Psoas muscle (tissue), 8 donors: ENCODE measurements around the gene RPTOR. TPM values are rescaled to one million over a fixed set of nuclear protein-coding genes. Genes with fewer than 3 reads are reported as not detected.
A peak's percentile ranks its signal among the peaks of the same experiment; 100 is the strongest.

Experiments used
- ATAC-seq, 4 donors: fragments of 200-7000 bp; cut with Tn5 transposase; one replicate each; pipeline ENCODE4 v1.9.1; 2020; ENCODE audit warnings: moderate library complexity in 3 of 4, mild to moderate bottlenecking in 2 of 4
- DNase-seq, 2 donors: peaks; one replicate each; pipeline ENCODE4 v3.0.0-alpha.2; 2020
- H3K27ac ChIP-seq: fragments of 200-600 bp; one replicate; pipeline ENCODE4 v1.8.0; 2022
- H3K27me3 ChIP-seq, 3 donors: fragments of 200-600 bp in 1 of 3; one replicate each; pipeline versions ENCODE4 v1.6.1 to v1.8.0; 2013 to 2022; ENCODE audit warnings: low read length in 2 of 3, mild to moderate bottlenecking in 2 of 3, moderate library complexity in 1 of 3; ENCODE audit not compliant: insufficient read depth in 3 of 3
- H3K36me3 ChIP-seq, 2 donors: fragments of 200-600 bp in 1 of 2; one replicate each; pipeline versions ENCODE4 v1.6.1 to v1.8.0; 2013 to 2022; ENCODE audit warnings: low read depth in 1 of 2, mild to moderate bottlenecking in 1 of 2, moderate library complexity in 1 of 2; ENCODE audit not compliant: insufficient read depth in 1 of 2
- H3K4me1 ChIP-seq: fragments of 200-600 bp; one replicate; pipeline ENCODE4 v1.8.0; 2022
- H3K4me3 ChIP-seq: fragments of 200-600 bp; one replicate; pipeline ENCODE4 v1.8.0; 2022; ENCODE audit warnings: mild to moderate bottlenecking
- H3K9me3 ChIP-seq: fragments of 200-600 bp; one replicate; pipeline ENCODE4 v1.8.0; 2022
- WGBS, 3 donors: extraction: QIAGEN DNeasy Blood & Tissue Kit; methylation state at CpG; one replicate each; pipeline versions ENCODE4 v1.1.6 to v1.1.7; 2013; 5-methylcytosine and 5-hydroxymethylcytosine counted together
- intact Hi-C, 2 donors: fragments of 100-400 bp; cut with DNase I; formaldehyde crosslinking; loops; one replicate each; pipeline versions ENCODE4 v1.11.0 to v1.14.2; 2022
- polyA plus RNA-seq, 3 donors: library from polyadenylated mRNA; stranded (reverse); fragments of 200-250 nt; gene quantifications; one replicate each; pipeline ENCODE4 v1.2.3, GENCODE V29; 2013
- total RNA-seq, 4 donors: library from RNA; stranded (reverse); fragmentation: NEBNext Ultra II Directional in 2 of 4; extraction: Animal tissue kit (Norgen Biotek cat#: 25700) in 2 of 4; gene quantifications; one replicate each; pipeline versions ENCODE4 v1.2.1 to v1.2.4, GENCODE V29; 2021 to 2023
- TF ChIP-seq, protein P1 (sequence below): fragments of 200-600 bp; IDR thresholded peaks from one replicate; pipeline ENCODE4 v1.8.0; 2022; ENCODE audit warnings: antibody characterized with exemption
- donor health status: healthy with polysubstance abuse.
- donor health status: DM: no; HTN: no; CAD: no; lungs with moderate emphysema.
- donor health status: Bipolar disorder and iron deficiency.
- donor health status: healthy.
- donor health status: DM: yes; HTN: yes; CAD: no.
- donor health status: DM: no; HTN: no; CAD: no.
- donor health status: DM: no; HTN: no; CAD: no.
- donor health status: DM: yes; HTN: yes; CAD: no.

Gene RPTOR
- total and polyA plus RNA-seq, 7 donors: 13.6 to 82.2 (median 32.5) TPM

DNA sequence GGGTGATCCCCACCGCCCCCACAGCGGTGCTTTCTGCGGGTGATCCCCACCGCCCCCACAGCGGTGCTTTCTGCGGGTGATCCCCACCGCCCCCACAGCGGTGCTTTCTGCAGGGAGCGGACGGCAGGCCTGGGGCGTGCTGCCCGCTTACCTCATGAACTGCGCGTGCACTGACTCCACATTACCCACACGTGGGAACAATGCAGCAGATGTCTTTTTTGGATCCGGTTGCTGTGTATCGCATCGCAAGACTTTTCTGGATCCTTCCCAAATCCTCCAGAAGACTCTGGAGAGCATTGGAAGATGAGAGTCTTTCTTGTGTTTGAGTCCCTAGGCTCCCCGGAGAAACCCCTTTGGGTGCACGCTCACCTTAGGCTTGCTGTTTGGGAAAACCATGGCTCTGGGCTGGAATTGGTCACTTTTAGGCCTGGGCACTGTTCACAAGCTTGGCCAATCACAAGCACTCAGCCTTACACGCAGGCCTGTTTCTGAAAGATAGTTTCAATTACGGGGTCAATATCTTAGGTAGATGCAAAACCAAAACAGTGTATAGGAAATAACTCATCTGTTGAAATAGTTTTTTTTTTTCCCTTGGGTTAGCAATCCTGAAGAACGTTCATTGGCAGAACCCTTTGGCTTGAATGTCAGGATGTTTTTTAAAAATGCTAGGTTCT is 201.8 kb downstream of the RPTOR start:
- Histone ChIP-seq H3K4me1 (peaks cover 34% of the 10 kb centered on the region), H3K36me3 (no peaks in the 10 kb centered on the region)
- DNase-seq: no peak

DNA sequence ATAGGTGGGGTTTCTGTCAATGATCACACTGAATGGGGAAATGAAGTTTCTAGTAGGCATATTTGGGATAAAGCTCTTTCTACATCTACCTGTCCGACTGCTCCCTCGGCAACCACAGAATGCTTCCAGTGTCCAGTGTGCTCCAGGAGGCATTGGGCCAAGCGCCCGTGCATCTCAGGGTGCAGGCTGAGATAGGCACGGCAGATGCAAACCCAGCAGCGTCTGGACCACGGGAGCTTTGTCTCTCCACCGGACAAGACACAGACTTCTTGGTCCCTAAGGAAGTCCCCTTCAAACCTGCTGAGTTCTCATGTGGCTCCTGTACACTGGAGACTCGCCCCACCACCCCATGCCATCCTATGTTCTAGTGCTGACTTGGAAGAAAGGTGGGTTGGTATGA is 202.8 kb downstream of the RPTOR start:
- TF ChIP-seq, protein P1, sequence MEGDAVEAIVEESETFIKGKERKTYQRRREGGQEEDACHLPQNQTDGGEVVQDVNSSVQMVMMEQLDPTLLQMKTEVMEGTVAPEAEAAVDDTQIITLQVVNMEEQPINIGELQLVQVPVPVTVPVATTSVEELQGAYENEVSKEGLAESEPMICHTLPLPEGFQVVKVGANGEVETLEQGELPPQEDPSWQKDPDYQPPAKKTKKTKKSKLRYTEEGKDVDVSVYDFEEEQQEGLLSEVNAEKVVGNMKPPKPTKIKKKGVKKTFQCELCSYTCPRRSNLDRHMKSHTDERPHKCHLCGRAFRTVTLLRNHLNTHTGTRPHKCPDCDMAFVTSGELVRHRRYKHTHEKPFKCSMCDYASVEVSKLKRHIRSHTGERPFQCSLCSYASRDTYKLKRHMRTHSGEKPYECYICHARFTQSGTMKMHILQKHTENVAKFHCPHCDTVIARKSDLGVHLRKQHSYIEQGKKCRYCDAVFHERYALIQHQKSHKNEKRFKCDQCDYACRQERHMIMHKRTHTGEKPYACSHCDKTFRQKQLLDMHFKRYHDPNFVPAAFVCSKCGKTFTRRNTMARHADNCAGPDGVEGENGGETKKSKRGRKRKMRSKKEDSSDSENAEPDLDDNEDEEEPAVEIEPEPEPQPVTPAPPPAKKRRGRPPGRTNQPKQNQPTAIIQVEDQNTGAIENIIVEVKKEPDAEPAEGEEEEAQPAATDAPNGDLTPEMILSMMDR: no peak
- DNase-seq (no peak), ATAC-seq (no peak)
- H3K36me3 ChIP-seq: no peaks in the 10 kb centered on the region
- intact Hi-C loops: no loop called here
- 81 to 89% (median 85%) methylated on average over 9 of the region's 9 CpGs for WGBS, 3 donors
- no peaks in the 10 kb centered on the region for H3K27me3 ChIP-seq
- H3K4me3 ChIP-seq: no peak overlapping the region
- peak overlapping the region; percentile 75 for H3K27ac ChIP-seq
- H3K4me1 ChIP-seq: peaks cover 42% of the 10 kb centered on the region
- H3K9me3 ChIP-seq: no peaks in the 10 kb centered on the region

More for the DNA sequence above, 201.8 kb downstream of the RPTOR start:
- Histone ChIP-seq H3K4me3 (no peak overlapping the region), H3K27me3 (no peaks in the 10 kb centered on the region), H3K9me3 (no peaks in the 10 kb centered on the region), H3K27ac (peak overlapping the region; percentile 75)
- intact Hi-C loops: no loop called here
- TF ChIP-seq, protein P1: no peak
- WGBS, 3 donors: 63 to 72% (median 71%) methylated on average over 14 to 21 of the region's 23 CpGs
- ATAC-seq: no peak

DNA sequence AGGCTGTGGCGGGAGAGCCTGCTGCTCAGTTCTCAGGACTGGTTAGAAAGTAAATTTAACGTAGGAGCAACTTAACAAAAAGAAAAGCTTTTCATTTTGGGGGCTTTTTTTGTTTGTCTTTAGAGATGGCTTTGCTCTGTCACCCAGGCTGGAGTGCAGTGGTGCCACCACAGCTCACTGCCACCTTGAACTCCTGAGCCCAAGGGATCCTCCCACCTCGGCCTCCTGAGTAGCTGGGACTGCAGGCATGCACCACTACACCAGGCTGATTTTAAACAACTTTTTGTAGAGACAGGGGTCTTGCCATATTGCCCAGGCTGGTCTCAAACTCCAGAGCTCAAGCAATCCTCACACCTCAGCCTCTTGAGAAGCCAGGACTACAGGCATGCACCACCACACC is 205.0 kb downstream of the RPTOR start:
- TF ChIP-seq, protein P1: no peak
- no peak overlapping the region for H3K4me3 ChIP-seq
- intact Hi-C loops: loop anchor here in 1 of 2 donors (5.0 kb wide), 2 partner anchors 43 to 78 kb away; no protein-coding TSS in a partner anchor
- no peaks in the 10 kb centered on the region for H3K9me3 ChIP-seq
- peak overlapping the region; percentile 98 for H3K27ac ChIP-seq
- DNase-seq: no peak
- H3K27me3 ChIP-seq: no peaks in the 10 kb centered on the region
- H3K36me3 ChIP-seq: peaks cover 0 to 7% of the 10 kb centered on the region in 2 donors
- no peak for ATAC-seq
- peaks cover 41% of the 10 kb centered on the region for H3K4me1 ChIP-seq
- 93 to 100% (median 99%) methylated on average over 2 to 3 of the region's 3 CpGs for WGBS, 3 donors

DNA sequence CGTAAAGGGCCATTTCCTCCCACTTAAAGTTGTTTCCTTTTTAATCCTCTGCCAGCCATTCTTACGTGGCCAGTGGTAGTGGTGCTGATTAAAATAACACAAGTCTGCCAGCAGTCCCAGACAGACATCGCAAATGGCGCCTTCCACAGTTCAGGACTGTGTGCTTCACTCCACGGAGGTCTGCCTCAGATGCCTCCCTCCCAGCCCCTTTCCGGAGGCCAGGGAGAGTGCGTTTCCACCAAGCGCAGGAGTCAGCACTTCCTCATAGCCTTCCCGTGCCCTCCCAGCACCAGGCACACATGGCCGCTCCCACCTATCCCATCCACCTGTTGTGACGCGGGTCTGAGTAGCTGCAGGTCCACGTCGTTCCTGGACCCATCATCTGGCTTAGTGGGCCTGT is 205.6 kb downstream of the RPTOR start:
- WGBS, 3 donors: 31 to 61% (median 42%) methylated on average over 14 of the region's 14 CpGs
- peak; percentile 19 to 42 (median 34) for ATAC-seq

More for the DNA sequence above, 205.6 kb downstream of the RPTOR start:
- intact Hi-C loops: loop anchor here in 1 of 2 donors (5.0 kb wide), 2 partner anchors 42 to 77 kb away; no protein-coding TSS in a partner anchor
- Histone ChIP-seq H3K4me3 (peak overlapping the region; percentile 59), H3K27me3 (no peaks in the 10 kb centered on the region), H3K9me3 (no peaks in the 10 kb centered on the region), H3K4me1 (peaks cover 36% of the 10 kb centered on the region), H3K36me3 (peaks cover 0 to 11% of the 10 kb centered on the region in 2 donors), H3K27ac (peak overlapping the region; percentile 98)
- peak in 1 of 2 donors; percentile 67 for DNase-seq
- TF ChIP-seq, protein P1: no peak
